Measurements from ENCODE around the gene EIF2AK3. TPM values are rescaled to one million over a fixed set of nuclear protein-coding genes. Genes with fewer than 3 reads are reported as not detected.

The EIF2AK3 gene
- polyA plus RNA-seq, 3 donors = 2.0 to 6.6 (median 2.3) TPM

DNA sequence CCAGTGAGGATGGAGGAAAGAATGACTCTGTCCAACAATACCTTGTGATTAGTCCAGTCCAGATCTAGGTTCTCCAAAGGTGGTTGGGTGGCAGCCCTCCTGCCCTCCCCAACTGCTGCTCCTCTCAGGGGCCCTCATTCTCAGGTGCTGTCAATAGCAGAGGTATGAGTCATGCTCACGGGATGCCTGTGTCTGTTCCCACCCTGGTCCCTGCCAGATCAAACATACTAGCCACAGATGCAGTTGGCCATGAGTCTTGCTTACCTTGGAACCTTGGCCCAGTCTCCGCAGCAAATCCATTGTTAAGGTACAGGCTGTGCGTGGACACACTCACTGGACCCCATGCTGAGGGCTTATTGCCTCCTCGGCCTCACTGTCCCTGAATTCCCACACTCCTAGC, 39.3 kb upstream of the EIF2AK3 start:
- Mint-ChIP-seq H3K36me3 (no peaks in the 10 kb centered on the region), H3K27ac (peak overlapping the region in 1 of 7 donors; percentile 19), H3K9me3 (peaks cover 0 to 3% (median 0%) of the 10 kb centered on the region in 7 donors), H3K27me3 (ENCODE audit: low read depth in 3 of 3) (peaks cover 0 to 3% (median 0%) of the 10 kb centered on the region in 3 donors), H3K4me3 (no peak overlapping the region), H3K4me1 (no peaks in the 10 kb centered on the region)
- Histone ChIP-seq H3K9me3 (replicated peaks in 1 of 2; ENCODE audit: control insufficient read depth in 1 of 2, insufficient read depth in 1 of 2, low read length in 2 of 2) (no peaks in the 10 kb centered on the region), H3K4me1 (ENCODE audit: control insufficient read depth in 1 of 2, insufficient read depth in 2 of 2, low read length in 2 of 2) (no peaks in the 10 kb centered on the region), H3K27me3 (ENCODE audit: control insufficient read depth in 2 of 2, insufficient read depth in 2 of 2, low read length in 2 of 2) (no peaks in the 10 kb centered on the region), H3K4me2 (replicated peaks; ENCODE audit: extremely low read depth, low read length, poor library complexity, severe bottlenecking) (no peak overlapping the region), H3K9ac (ENCODE audit: insufficient read depth, low read length, poor library complexity, severe bottlenecking) (no peak overlapping the region), H4K20me1 (ENCODE audit: insufficient read depth, low read length) (no peaks in the 10 kb centered on the region), H3K4me3 (replicated peaks in 1 of 3; ENCODE audit: low read depth in 2 of 3, low read length in 3 of 3) (no peak overlapping the region), H2AFZ (ENCODE audit: insufficient read depth, low read depth, low read length, poor library complexity, severe bottlenecking) (no peak overlapping the region), H3K79me2 (ENCODE audit: insufficient read depth, low read length) (no peaks in the 10 kb centered on the region), H3K27ac (ENCODE audit: low read depth in 1 of 2, low read length in 2 of 2) (no peak overlapping the region), H3K36me3 (replicated peaks in 1 of 2; ENCODE audit: control insufficient read depth in 1 of 2, insufficient read depth in 2 of 2, low read length in 2 of 2) (no peaks in the 10 kb centered on the region)
- intact Hi-C loops (cut with micrococcal nuclease) = no loop called here
- WGBS (ENCODE audit: insufficient coverage) = 95% methylated on average over 3 of the region's 4 CpGs
- DNase-seq = no peak
- TF ChIP-seq, protein P1, sequence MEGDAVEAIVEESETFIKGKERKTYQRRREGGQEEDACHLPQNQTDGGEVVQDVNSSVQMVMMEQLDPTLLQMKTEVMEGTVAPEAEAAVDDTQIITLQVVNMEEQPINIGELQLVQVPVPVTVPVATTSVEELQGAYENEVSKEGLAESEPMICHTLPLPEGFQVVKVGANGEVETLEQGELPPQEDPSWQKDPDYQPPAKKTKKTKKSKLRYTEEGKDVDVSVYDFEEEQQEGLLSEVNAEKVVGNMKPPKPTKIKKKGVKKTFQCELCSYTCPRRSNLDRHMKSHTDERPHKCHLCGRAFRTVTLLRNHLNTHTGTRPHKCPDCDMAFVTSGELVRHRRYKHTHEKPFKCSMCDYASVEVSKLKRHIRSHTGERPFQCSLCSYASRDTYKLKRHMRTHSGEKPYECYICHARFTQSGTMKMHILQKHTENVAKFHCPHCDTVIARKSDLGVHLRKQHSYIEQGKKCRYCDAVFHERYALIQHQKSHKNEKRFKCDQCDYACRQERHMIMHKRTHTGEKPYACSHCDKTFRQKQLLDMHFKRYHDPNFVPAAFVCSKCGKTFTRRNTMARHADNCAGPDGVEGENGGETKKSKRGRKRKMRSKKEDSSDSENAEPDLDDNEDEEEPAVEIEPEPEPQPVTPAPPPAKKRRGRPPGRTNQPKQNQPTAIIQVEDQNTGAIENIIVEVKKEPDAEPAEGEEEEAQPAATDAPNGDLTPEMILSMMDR (IDR thresholded peaks at IDR 0.05) = no peak

DNA sequence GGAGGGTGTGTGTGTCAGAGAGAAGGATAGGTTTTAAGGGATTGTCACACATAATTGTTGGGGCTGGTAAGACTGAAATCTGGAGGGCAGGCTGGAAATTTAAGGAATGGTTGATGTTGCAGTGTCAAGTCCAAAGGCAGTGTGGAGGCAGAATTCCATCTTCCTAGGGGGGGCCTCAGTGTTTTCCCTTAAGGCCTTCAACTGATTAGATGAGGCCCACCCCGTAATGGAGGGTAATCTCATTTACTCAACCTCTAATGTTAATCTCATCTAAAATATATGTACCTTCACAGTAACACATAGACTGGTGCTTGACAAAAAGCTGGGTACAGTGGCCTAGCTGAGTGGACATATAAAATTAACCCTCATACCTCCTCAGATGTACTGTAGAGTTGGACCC, 33.4 kb upstream of the EIF2AK3 start:
- H3K27ac ChIP-seq (ENCODE audit: low read depth in 1 of 2, low read length in 2 of 2) = no peak overlapping the region
- no peaks in the 10 kb centered on the region for H3K79me2 ChIP-seq (ENCODE audit: insufficient read depth, low read length)
- no peaks in the 10 kb centered on the region for H3K4me1 Mint-ChIP-seq
- no peaks in the 10 kb centered on the region for H4K20me1 ChIP-seq (ENCODE audit: insufficient read depth, low read length)
- H3K4me2 ChIP-seq (replicated peaks; ENCODE audit: extremely low read depth, low read length, poor library complexity, severe bottlenecking) = no peak overlapping the region
- DNase-seq = no peak
- peaks cover 0 to 3% (median 2%) of the 10 kb centered on the region in 3 donors for H3K27me3 Mint-ChIP-seq (ENCODE audit: low read depth in 3 of 3)
- no peak overlapping the region for H3K27ac Mint-ChIP-seq
- H3K36me3 ChIP-seq (replicated peaks in 1 of 2; ENCODE audit: control insufficient read depth in 1 of 2, insufficient read depth in 2 of 2, low read length in 2 of 2) = no peaks in the 10 kb centered on the region
- H2AFZ ChIP-seq (ENCODE audit: insufficient read depth, low read depth, low read length, poor library complexity, severe bottlenecking) = no peak overlapping the region
- H3K9ac ChIP-seq (ENCODE audit: insufficient read depth, low read length, poor library complexity, severe bottlenecking) = no peak overlapping the region
- WGBS (ENCODE audit: insufficient coverage) = no CpG with 5 or more reads among the region's 1 CpG
- H3K9me3 ChIP-seq (replicated peaks in 1 of 2; ENCODE audit: control insufficient read depth in 1 of 2, insufficient read depth in 1 of 2, low read length in 2 of 2) = no peaks in the 10 kb centered on the region
- no peak overlapping the region for H3K4me3 Mint-ChIP-seq
- no peaks in the 10 kb centered on the region for H3K27me3 ChIP-seq (ENCODE audit: control insufficient read depth in 2 of 2, insufficient read depth in 2 of 2, low read length in 2 of 2)
- H3K4me3 ChIP-seq (replicated peaks in 1 of 3; ENCODE audit: low read depth in 2 of 3, low read length in 3 of 3) = no peak overlapping the region
- intact Hi-C loops (cut with micrococcal nuclease) = no loop called here
- H3K9me3 Mint-ChIP-seq = peaks cover 0 to 3% (median 0%) of the 10 kb centered on the region in 7 donors
- H3K4me1 ChIP-seq (ENCODE audit: control insufficient read depth in 1 of 2, insufficient read depth in 2 of 2, low read length in 2 of 2) = no peaks in the 10 kb centered on the region
- H3K36me3 Mint-ChIP-seq = no peaks in the 10 kb centered on the region
- TF ChIP-seq, protein P1 (IDR thresholded peaks at IDR 0.05) = no peak

All from CD14-positive monocyte (primary cell).